Amygdala (tissue), 56 donors: ENCODE data around the gene TECTB.
"Not testable (repeated sequence)": the region's sequence is repeated elsewhere in the genome, so short reads cannot be mapped to it uniquely, and the experiment has no call there.

Experiments used
- DNase-seq, 56 donors: peaks; one replicate each; lab custom pipeline; 2025; lab: John Stamatoyannopoulos, UW

The TECTB gene

DNA sequence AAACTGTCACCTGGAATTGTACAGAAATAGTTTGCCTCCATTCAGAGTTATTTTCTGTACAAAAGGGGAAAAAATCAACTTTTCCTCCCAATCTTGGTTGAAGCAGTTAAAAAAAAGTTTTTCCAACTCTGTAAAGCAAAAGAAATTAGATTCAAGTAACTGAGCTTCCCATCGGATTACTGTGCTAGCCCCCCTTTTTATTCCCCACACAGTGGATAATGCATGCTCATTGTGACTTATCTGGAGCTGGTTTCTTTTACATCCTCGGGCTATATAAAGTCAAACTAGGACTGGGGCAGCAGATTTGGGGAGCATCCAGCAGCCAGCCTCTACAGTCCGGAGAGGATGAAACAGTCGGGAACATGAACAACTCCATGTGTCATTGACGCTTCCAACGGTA lies at the start of gene TECTB:
Gene TECTB (plus strand): TSS at position 301 of the 400 bp plus-strand sequence. CDS start 335 bp downstream, outside the sequence.
- no peak for DNase-seq

DNA sequence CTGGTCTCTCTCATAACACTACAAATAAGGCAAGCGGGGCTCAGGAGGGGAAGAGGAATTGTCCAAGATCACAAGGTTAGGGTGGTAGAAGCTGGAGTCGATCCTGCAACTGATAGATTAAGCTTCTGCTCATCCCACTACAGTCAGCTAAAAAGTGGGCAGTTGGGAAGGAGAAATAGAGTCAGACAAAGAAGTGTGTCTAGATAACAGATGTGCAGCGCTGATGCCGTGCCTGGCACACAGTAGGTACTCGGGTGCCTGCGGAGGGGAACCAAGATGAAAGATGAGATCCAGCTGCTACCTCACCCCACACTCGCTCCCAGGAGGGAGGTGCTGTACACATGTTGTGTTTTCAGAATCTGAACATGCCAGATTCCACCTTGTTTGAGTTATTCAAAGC lies 48.1 kb upstream of the TECTB start:
- DNase-seq: no peak

DNA sequence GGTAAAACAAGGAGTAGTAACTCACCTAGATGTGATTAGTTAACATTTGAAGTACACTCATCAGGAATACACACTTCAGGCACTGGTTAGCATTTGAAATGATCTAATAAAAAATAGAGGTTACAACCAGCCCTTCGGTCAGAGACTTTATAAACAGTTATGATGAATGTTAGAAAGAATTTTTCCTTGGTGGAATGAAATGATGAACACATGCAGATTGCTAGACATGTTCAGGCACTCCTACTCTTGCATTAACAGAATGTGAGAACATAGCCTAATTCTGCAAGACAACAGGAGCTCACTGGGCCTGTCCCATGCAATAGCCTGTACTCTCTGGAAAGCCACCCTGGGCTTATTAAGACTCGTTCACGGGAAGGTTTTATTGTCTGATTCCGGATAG lies 47.3 kb upstream of the TECTB start:
- no peak for DNase-seq

DNA sequence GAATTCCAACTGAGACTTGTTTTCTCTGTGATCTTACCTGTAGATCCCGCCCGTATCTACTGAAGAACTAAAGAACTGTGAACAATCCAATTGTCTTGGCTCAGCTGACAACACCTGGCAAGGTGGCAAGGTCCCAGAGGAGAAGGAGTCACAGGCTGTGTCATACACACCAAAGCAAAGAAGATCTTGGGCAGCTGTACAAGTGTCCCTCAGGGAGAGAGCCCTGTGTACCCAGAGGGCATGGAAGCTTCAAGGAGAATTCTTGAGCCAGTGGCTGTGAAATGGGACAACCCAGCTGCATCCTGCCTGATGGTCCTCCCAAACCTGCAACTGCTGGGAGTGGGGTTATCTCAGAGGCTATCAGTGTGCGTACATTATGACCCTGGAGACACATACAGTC lies 46.7 kb upstream of the TECTB start:
- DNase-seq: no peak

DNA sequence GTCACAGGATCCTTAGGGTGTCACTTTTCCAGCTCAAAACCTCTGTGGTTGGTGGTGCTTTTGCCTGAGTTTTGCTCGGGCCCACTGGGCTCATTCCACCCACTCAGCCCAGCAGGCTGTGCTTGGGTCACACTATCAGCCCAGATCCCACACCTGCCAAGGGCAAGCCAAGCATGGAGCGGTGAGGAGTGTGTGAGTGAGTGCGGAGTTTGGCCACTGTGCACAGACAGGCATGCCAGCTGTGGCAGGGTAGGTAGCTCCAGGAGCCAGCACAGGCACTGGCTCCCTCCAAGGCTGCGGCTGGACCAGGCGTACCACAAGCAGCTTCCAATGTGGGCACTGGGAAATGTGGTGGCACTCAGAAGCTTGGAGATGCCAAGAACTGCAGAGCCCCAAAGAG lies 43.9 kb upstream of the TECTB start:
- no peak for DNase-seq

DNA sequence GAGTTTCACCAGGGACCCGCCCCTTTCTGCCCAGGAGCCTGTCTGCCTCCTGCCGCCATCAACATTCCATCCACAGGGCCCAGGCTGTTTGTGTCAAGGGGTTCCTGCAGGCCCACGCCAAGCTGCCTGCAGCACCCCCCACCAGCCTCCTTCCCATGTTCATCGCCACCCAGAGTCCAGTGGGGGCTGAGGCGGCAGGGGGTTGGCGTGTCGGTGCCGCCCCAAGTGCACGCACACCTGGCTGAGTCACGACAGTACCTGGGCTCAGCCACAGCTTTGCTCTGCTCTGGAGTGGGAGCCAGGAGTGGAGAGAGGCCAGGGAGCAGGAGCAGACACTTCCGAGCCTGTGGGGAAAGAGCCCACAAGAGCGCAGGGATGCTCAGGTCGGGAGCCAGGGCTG lies 42.8 kb upstream of the TECTB start:
- no peak for DNase-seq

DNA sequence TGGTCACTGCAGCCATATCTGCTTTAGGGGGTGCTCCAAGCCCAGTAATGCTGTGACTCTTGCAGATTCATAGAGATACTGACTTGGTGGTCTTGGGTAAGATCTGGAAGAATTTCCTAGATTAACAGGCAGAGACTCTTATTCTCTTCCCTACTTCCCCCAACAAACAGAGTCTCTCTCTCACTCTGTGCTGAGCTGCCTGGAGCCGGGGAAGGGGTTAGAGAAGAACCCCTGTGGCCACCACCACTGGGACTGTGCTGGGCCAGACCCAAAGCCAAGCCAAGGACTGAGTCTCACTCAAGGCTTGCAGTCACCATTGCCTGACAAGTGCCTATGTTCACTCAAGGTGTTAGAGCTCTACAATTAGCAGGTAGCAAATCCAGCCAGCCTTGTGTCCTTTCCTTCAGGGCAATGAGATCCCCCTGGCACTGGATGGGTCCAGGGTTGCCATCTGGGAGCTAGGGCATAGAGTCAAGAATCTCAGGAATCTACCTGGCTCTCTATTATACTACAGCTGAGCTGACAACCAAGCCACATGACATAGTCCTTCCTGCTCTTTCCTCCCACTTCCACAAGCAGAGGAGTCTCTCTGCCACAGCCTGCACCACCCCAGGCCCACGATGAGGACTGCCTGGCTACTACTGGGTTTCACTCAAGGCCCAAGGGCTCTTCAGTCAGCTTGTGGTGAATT lies 41.4 kb upstream of the TECTB start:
- DNase-seq: no peak

DNA sequence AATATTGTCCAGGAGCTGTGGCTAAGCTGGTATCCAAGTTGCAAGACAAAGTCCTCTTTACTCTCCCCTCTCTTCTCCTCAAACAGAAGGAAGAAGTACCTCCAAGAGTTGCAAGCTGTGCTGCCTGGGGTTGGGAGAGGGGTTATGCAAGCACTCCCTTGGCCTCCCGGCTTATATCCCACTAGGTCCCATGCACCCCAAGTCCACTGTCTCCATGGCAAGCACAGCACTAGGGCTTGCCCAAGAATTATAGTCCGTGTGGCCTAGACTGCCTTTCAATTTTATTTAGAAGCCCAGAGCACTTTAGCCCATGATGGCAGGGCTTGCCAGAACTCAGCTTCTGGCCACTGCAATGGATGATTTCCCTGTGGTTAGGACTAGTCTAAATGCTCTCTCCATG lies 40.4 kb upstream of the TECTB start:
- DNase-seq: no peak

DNA sequence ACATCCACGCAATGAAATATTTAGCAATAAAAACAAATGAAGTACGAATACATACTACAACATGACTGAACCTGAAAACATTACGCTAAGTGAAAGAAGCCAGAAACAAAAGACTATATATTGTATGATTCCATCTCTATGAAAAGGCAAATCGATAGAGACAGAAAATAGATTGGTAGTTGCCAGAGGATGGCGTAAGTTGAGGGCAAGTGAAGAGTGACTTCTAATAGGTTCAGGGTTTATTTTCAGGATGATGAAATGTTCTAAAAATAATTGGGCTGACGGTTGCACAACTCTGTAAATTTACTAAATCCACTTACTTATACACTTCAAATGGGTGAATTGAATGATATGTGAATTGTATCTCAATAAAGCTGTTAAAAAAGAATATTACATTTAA lies 39.5 kb upstream of the TECTB start:
- DNase-seq: no peak

DNA sequence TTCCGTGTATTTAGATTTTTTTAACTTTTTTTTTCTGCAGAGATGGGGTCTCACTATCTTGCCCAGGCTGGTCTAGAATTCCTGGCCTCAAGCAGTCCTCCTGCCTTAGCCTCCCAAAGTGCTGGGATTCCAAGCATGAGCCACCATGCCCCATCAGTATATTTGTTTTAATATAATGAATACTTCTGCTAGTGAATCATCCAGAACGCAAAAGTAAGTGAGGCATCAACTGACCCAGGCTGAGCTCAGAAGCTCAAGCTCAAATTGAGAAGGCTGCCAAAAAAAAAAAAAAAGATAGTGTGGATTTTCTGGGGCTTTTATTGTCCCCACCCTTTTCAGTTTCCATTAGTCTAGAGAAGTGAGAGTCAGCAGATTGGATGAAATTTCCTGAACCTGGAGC lies 39.0 kb upstream of the TECTB start:
- DNase-seq: no peak

DNA sequence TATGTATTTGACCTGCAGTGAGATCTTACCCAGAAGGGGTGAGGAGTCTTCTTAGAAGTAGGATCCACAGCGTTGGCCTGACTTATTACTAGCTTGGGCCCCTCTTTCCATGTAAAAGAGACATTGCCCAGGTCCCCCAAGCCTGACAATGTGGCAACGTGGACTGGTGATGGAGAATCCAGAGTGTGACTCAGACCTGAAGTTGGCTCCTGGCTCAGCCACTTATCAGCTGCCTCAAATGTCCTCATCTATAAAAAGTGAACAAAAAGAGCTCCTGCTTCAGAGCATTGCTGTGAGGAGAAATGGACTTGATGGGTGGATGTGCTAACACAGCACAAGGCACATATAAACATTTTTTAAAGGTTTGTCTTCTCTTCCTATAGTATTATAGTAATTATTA lies 35.4 kb upstream of the TECTB start:
- no peak for DNase-seq

DNA sequence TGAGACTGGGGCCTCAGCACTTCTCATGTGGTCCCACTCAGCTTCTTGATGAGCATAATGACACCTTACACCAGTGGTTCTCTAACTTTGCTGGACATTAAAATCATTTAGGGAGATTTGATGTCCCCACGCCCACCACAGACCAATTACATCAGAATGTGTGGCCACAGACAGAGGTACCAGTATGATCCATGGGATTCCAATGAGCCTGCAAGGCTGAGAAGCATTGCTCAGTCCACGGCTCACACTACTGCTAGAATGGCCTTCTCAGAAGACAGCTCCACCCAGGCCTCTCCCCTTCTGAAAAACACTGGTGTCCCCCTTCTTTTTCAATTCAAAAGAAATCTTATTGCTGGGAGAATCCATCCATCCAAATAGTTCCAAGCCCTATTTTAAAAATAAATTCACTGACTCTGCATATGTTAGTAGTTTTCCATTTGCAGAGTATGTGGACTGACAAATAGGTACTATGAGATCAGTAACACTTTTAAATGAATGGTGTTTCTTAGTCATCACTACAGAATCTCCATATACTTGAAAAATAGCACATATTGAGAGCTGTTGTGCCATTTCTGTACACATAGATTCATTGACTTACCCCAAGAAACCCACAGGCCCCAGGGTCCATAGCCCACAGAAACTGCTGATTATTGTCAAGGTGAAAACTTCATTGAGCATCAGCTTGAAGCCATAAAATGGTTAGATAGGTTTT lies 34.5 kb upstream of the TECTB start:
- no peak for DNase-seq

DNA sequence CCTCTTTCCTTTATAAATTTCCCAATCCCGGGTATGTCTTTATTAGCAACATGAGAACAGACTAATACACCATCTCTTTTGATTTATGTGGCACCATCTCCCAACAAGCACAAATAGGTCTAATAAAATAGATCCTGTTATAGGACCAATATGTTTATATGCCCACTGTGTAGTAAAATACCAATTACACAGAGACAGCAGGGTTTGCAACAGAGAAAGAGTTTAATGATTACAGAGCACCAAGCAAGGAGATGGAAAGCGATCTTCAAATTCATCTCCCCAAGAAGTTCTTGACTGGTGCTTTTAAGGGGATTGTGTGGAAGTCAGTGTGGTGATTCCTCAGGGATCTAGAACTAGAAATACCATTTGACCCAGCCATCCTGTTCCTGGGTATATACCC lies 33.5 kb upstream of the TECTB start:
- DNase-seq: no peak

DNA sequence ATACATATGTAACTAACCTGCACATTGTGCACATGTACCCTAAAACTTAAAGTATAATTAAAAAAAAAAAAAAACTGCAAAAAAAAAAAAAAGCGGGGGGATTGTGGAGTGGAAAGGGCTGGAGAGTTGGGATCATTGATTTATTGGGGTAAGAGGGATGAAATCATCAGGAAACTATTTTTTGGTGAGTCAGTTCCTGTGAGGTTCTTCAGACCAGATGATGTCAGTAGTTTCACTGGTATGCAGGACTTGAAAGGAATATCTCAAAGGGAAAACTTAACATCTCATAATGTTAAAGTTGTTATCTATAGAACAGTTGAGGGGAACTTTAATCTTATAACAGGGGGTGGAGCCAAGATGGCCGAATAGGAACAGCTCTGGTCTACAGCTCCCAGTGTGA lies 32.6 kb upstream of the TECTB start:
- DNase-seq: no peak

DNA sequence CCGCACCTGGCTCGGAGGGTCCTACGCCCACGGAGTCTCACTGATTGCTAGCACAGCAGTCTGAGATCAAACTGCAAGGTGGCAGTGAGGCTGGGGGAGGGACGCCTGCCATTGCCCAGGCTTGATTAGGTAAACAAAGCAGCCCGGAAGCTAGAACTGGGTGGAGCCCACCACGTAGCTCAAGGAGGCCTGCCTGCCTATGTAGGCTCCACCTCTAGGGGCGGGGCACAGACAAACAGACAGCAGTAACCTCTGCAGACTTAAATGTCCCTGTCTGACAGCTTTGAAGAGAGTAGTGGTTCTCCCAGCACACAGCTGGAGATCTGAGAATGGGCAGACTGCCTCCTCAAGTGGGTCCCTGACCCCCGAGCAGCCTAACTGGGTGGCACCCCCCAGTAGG lies 32.0 kb upstream of the TECTB start:
- DNase-seq: not testable (repeated sequence)

DNA sequence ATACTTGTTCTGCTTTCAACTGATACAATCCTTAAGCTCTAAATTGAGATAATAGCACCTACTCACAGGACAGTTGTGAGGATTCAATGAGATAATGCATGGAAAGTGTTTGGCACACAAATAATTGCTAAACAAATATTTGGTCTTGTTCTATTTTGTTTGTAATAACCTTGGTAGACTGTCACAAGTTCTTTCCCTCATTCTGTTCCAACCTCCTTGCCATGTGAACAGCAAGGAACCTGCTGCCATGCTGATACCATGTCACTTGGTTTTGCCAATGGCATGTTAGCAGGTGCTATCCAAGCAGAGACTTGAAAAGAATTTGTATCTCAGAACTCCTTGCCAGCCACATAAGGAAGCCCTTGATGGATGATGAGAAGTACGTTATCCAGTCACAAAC lies 24.8 kb upstream of the TECTB start:
- no peak for DNase-seq

DNA sequence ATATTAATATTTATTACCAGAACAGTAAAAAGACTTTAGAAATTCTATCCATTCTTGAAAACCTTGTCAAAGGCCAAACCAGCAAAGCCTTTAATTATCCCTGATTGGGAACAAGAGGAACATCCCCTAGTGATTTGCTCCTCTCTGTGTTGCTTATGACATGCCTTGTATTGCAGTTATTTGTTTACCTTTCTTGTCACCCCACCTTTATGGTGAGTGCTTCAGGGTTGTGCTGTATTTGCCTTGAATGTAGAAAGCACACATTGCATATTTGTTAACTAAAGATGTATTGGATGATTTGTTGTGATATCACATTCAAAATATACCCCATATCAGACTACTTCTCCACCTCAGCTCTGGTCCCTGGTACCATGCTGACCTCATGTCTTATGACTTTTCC lies 23.5 kb upstream of the TECTB start:
- DNase-seq: no peak

DNA sequence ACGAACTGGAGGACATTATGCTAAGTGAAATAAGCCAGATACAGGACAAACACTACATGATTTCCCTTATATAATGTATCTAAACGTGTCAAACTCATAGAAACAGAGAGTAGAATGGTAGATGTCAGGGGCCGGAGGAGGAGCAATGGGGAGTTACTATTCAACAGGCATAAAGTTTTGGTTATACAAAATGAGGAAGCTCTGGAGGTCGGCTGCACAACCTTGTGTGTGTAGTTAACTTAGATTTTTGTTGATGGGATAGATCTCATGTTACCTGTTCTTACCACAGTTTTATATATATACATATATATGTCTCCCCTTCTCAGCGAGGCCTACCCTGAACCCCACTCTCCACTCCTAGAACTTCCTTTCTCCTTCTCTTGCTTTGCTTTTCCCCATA lies 22.4 kb upstream of the TECTB start:
- DNase-seq: no peak

DNA sequence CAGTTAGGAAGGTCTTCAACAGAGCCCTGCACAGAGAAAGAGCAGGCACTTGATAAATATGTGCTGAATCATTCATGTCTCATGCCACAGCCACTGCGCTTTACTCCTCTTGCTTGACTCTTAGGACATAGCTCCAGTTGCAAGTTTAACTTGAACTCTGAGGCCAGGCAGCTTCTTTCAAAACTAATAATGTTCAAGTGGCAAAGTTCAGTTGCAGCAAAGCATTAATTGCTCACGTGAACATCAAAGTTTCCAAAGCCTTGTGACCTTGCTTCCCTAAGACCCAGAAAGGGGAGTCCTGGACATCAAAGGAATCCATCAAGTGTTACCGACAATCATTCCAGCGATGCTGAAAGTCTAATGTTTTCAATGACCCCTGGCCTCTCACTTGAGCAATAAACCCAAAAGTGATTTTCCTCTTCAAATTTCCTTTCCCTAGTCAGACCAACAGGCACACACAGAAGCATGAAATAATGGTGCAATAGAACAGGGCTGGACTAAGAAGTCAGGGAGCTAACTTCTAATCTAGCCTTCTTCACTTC lies 21.8 kb upstream of the TECTB start:
- DNase-seq: no peak

DNA sequence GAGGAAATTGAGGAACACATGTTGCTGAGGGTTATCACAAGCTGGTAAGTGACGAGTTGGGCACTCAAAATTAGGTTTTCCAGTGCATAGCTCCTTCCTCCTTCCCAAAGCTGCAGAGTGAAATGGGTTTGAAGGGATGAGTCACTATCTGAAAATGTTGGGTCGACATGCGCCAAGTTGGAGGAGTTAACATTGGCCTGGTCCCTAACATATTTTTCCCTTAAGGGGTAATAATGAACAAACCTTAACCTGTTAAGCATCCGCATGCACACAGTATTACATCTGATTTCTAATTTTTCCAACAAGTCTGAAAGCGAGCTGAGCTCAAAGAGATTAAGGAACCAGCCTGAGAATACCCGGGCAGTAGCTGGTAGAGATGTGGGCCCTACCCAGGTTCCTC lies 20.7 kb upstream of the TECTB start:
- no peak for DNase-seq

DNA sequence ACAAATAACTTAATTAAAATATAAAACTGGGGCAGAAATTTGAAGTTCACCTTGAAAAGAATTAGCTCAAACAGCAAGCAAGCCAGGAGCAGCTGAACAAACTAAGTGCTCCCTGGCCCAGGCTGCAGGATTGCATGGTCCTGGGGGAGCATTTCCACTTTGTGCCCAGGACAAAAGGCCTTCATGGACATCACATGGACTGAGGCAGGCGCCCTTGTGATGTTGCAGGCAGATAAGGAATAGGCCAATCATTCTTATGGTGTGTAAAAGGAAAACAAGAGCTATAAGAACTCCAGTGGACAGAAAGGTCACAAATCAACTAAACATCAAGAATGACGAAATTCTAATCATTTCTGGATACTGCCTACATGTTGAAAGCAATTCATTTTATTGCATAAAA lies 17.5 kb upstream of the TECTB start:
- DNase-seq: no peak

DNA sequence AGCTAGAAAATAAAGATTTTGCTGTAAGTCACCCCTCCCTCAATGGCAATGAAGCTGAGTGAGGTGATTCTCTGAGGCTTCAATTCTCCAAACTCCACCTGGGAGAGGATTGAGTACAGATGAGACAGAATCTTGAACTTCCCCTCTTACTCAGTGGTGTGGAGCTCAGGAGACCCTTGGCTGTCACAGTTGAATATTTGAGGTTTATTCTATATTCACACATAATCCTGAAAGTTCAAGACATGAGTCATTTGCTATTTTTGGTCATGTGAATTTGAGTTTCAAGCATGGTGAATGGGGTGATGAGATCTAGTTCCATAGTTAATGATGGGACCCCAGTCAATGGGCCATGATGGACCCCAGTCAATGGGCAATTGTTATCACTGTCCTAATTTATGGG lies 13.9 kb upstream of the TECTB start:
- DNase-seq: no peak
